HEK293T (cell line): ENCODE measurements around the gene CCL1.

Experiments used
- BHLHE40 ChIP-seq: fragments of 450-650 bp; IDR thresholded peaks from 2 replicates; pipeline ENCODE4 v1.6.1; 2016; ENCODE audit warnings: mild to moderate bottlenecking, moderate library complexity, borderline replicate concordance
- CTBP1 ChIP-seq: fragments of 450-650 bp; IDR thresholded peaks from 2 replicates; pipeline ENCODE4 v1.6.1; 2016; ENCODE audit warnings: borderline replicate concordance
- FOXM1 ChIP-seq: fragments of 450-650 bp; IDR thresholded peaks from 2 replicates; pipeline ENCODE4 v1.6.1; 2017; ENCODE audit warnings: mild to moderate bottlenecking, borderline replicate concordance
- SUZ12 ChIP-seq: fragments of 450-650 bp; IDR thresholded peaks from 2 replicates; pipeline ENCODE4 v1.6.1; 2016; ENCODE audit warnings: mild to moderate bottlenecking
- TARDBP ChIP-seq: fragments of 450-650 bp; IDR thresholded peaks from 2 replicates; pipeline ENCODE4 v1.6.1; 2016

DNA sequence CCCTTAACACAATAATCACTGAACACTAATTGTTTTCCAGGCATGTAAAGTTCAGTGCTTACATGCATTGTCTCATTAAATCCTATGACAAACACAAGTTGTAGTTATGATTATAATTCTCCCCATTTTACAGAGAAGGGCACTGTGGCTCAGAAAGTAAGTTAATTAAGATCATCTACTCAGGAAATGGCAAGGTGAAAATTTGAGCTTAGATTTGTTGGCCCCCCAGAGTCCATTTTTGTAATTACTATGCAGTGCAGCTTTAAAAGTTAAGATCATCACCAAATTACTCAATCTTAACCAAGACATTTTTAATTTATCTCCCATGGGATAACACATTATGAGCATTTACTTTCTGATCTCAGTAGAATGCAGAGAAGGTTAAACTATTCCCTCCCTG, 34.2 kb upstream of the CCL1 start:
- TF ChIP-seq FOXM1 (no peak), CTBP1 (no peak), SUZ12 (no peak), TARDBP (no peak), BHLHE40 (no peak)
